ENCODE measurements around the gene CSPG4.

DNA sequence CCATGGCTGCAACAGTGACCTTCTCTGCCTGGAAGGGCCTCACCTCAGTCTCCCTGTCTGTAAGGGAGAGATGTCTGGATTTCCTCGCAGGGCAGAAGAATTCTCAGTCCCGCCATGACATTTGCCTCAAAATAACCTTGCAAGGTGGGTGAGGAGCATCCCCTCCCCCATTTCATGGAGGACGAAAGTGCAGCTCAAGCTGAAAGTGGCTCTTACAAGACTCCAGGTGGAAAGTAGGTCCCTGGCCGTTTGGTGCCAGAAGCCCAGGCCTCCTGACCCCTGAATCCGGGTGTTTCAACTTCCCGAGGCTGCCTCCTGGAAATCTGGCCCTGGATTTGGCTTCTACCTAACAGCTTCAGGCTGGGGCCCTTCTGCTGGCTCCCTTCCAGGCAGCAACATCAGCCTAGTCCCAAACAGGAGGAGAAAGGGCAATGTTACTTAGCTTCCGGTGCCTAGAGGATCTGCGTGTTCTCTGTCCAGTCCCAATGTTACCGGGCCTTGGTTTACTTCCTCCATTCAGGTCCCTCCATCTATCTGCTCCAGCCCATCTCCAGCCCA lies 769 bp upstream of the CSPG4 start:
- TF ChIP-seq GLIS3 (CRISPR knock-in tag; IDR thresholded peaks at IDR 0.05) (no peak), ZNF8 (CRISPR knock-in tag; IDR thresholded peaks at IDR 0.05) (no peak), TOX (CRISPR knock-in tag; IDR thresholded peaks at IDR 0.05; ENCODE audit: borderline replicate concordance) (no peak), SNAI2 (CRISPR knock-in tag; IDR thresholded peaks at IDR 0.05) (no peak), BACH2 (CRISPR knock-in tag; IDR thresholded peaks at IDR 0.05; ENCODE audit: borderline replicate concordance) (no peak), RARB (CRISPR knock-in tag; IDR thresholded peaks at IDR 0.05) (no peak), ARNTL (CRISPR knock-in tag; IDR thresholded peaks at IDR 0.05; ENCODE audit: borderline replicate concordance, low read depth) (no peak), ZFP3 (CRISPR knock-in tag; IDR thresholded peaks at IDR 0.05) (no peak), ZFP30 (CRISPR knock-in tag; IDR thresholded peaks at IDR 0.05) (no peak), OSR1 (CRISPR knock-in tag; IDR thresholded peaks at IDR 0.05) (no peak)
- TF ChIP-seq, protein P1, sequence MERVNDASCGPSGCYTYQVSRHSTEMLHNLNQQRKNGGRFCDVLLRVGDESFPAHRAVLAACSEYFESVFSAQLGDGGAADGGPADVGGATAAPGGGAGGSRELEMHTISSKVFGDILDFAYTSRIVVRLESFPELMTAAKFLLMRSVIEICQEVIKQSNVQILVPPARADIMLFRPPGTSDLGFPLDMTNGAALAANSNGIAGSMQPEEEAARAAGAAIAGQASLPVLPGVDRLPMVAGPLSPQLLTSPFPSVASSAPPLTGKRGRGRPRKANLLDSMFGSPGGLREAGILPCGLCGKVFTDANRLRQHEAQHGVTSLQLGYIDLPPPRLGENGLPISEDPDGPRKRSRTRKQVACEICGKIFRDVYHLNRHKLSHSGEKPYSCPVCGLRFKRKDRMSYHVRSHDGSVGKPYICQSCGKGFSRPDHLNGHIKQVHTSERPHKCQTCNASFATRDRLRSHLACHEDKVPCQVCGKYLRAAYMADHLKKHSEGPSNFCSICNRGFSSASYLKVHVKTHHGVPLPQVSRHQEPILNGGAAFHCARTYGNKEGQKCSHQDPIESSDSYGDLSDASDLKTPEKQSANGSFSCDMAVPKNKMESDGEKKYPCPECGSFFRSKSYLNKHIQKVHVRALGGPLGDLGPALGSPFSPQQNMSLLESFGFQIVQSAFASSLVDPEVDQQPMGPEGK (CRISPR knock-in tag; IDR thresholded peaks at IDR 0.05; ENCODE audit: borderline replicate concordance) = no peak
- TF ChIP-seq, protein P2, sequence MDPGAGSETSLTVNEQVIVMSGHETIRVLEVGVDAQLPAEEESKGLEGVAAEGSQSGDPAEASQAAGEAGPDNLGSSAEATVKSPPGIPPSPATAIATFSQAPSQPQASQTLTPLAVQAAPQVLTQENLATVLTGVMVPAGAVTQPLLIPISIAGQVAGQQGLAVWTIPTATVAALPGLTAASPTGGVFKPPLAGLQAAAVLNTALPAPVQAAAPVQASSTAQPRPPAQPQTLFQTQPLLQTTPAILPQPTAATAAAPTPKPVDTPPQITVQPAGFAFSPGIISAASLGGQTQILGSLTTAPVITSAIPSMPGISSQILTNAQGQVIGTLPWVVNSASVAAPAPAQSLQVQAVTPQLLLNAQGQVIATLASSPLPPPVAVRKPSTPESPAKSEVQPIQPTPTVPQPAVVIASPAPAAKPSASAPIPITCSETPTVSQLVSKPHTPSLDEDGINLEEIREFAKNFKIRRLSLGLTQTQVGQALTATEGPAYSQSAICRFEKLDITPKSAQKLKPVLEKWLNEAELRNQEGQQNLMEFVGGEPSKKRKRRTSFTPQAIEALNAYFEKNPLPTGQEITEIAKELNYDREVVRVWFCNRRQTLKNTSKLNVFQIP (CRISPR knock-in tag; IDR thresholded peaks at IDR 0.05; ENCODE audit: borderline replicate concordance, low read depth) = no peak
